ENCODE results near the gene COLEC12. TPM values are rescaled to one million over a fixed set of nuclear protein-coding genes. Genes with fewer than 3 reads are reported as not detected.

Gene COLEC12
- total and polyA plus RNA-seq, 10 of the 15 experiments (the other 5 are each of a cell fraction or from before 2014, with no cell fraction given) = 0.04 to 0.05 TPM; not detected in 8

DNA sequence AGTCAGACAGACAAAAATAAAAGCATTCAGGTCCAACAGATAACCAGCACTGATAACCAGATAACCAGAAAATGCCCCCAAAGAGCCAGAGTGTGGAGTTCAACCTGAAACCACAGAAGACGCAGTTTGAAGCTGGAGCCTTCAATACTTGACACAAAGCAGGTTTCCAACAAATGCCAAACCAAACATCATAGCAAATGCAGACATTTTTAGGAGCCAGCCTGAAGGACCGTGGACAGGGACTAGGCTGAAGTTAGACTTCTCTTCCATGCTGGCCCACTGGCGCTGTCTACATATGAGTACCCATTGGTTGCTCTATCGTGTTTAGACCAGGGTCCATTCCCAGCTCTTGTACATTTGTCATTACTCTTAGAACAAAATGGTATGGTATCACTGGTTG is 9.9 kb downstream of the COLEC12 start:
- Histone ChIP-seq H3K27ac (ENCODE audit: control insufficient read depth, insufficient read depth) (no peak overlapping the region), H3K36me3 (ENCODE audit: control insufficient read depth in 2 of 2, insufficient read depth in 2 of 2, low read length in 1 of 2) (no peaks in the 10 kb centered on the region), H3K4me1 (ENCODE audit: control insufficient read depth, insufficient read depth, low read length) (no peaks in the 10 kb centered on the region), H3K27me3 (replicated peaks in 1 of 2; ENCODE audit: control insufficient read depth in 2 of 2, insufficient read depth in 2 of 2, low read length in 1 of 2) (0 out of 4 replicates have a peak, but pooled peaks cover 0 to 2% of the 10 kb centered on the region in 2 experiments), H3K4me2 (ENCODE audit: control insufficient read depth, insufficient read depth) (no peak overlapping the region), H3K9me3 (replicated peaks; ENCODE audit: control insufficient read depth, insufficient read depth, low read length) (no peaks in the 10 kb centered on the region), H4K20me1 (ENCODE audit: control insufficient read depth, insufficient read depth) (no peaks in the 10 kb centered on the region), H3K9ac (ENCODE audit: control insufficient read depth, insufficient read depth, low read length) (no peak overlapping the region), H3K4me3 (no peak overlapping the region), H2AFZ (ENCODE audit: control insufficient read depth, low read depth, low read length) (no peak overlapping the region), H3K79me2 (ENCODE audit: control insufficient read depth, insufficient read depth, low read length) (no peaks in the 10 kb centered on the region)
- BruUV-seq (replicated peaks) = no TSS peak
- CTCF ChIA-PET = no interaction called here
- RAD21 ChIA-PET (ENCODE audit: unreplicated experiment) = no interaction called here
- TF ChIP-seq TAF1 (IDR thresholded peaks at IDR 0.05; ENCODE audit: borderline replicate concordance, low read depth, low read length) (no peak), JUND (IDR thresholded peaks at IDR 0.05; ENCODE audit: low read depth, low read length) (no peak), EZH2 (IDR thresholded peaks at IDR 0.05; ENCODE audit: borderline replicate concordance, control insufficient read depth, low read depth, low read length) (no peak), NFXL1 (IDR thresholded peaks at IDR 0.05; ENCODE audit: borderline replicate concordance) (no peak), RFX5 (IDR thresholded peaks at IDR 0.05; ENCODE audit: low read depth, low read length) (no peak), MEF2A (IDR thresholded peaks at IDR 0.05; ENCODE audit: insufficient read depth, low read depth, low read length) (no peak), SUPT20H (IDR thresholded peaks at IDR 0.05; ENCODE audit: borderline replicate concordance, control insufficient read depth, low read depth, low read length) (no peak)
- ATAC-seq (no peak), DNase-seq (ENCODE audit: low read depth, low spot score) (no peak), FAIRE-seq (no peak)
- SMC1A ChIA-PET (ENCODE audit: uncharacterized antibody, unreplicated experiment) = interaction anchor here (1.4 kb wide), 1 partner anchor 11 kb away, joined by 3 read pairs; no protein-coding TSS in a partner anchor
- POLR2A ChIA-PET = no interaction called here
- in situ Hi-C loops (cut with MboI) = no loop called here
- WGBS (ENCODE audit: insufficient coverage, insufficient replicate concordance, low lambda C conversion rate, missing lambda C conversion rate) = 32% methylated on average over 4 of the region's 4 CpGs
- intact Hi-C loops (cut with micrococcal nuclease; ENCODE audit: unreplicated experiment) = no loop called here

DNA sequence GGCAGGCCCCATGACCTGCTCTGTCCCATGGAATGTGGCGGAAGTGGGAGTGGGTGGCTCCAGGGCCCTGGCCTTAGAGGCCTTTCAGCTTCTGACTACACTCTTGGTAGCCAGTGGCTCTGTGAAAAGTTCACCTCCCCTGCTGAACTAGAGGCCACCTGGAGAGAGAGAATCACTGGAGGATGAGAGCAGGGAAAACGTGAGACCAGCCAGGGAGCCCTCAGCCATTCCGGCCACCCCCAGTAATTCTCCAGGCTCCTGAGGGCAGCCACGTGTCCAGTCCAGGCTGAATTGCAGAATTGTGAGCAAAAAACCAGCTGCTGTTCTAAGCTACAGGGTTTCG is 10.5 kb downstream of the COLEC12 start:
- no peak overlapping the region for H3K4me3 ChIP-seq
- H4K20me1 ChIP-seq (ENCODE audit: control insufficient read depth, insufficient read depth) = no peaks in the 10 kb centered on the region
- intact Hi-C loops (cut with micrococcal nuclease; ENCODE audit: unreplicated experiment) (no loop called here), in situ Hi-C loops (cut with MboI) (no loop called here)
- no peaks in the 10 kb centered on the region for H3K9me3 ChIP-seq (replicated peaks; ENCODE audit: control insufficient read depth, insufficient read depth, low read length)
- no peak overlapping the region for H3K27ac ChIP-seq (ENCODE audit: control insufficient read depth, insufficient read depth)
- POLR2A ChIA-PET = no interaction called here
- no peaks in the 10 kb centered on the region for H3K4me1 ChIP-seq (ENCODE audit: control insufficient read depth, insufficient read depth, low read length)
- BruUV-seq (replicated peaks) = no TSS peak
- RAD21 ChIA-PET (ENCODE audit: unreplicated experiment) = no interaction called here
- H3K79me2 ChIP-seq (ENCODE audit: control insufficient read depth, insufficient read depth, low read length) = no peaks in the 10 kb centered on the region
- no peak overlapping the region for H3K9ac ChIP-seq (ENCODE audit: control insufficient read depth, insufficient read depth, low read length)
- H3K4me2 ChIP-seq (ENCODE audit: control insufficient read depth, insufficient read depth) = no peak overlapping the region
- no peak for ATAC-seq
- FAIRE-seq = no peak
- no peak for DNase-seq (ENCODE audit: low read depth, low spot score)
- CTCF ChIA-PET = interaction anchor here (1.0 kb wide), 1 partner anchor 126 kb away, joined by 3 read pairs; no protein-coding TSS in a partner anchor
- SMC1A ChIA-PET (ENCODE audit: uncharacterized antibody, unreplicated experiment) = no interaction called here
- H3K27me3 ChIP-seq (replicated peaks in 1 of 2; ENCODE audit: control insufficient read depth in 2 of 2, insufficient read depth in 2 of 2, low read length in 1 of 2) = no peaks in the 10 kb centered on the region
- 18% methylated on average over 5 of the region's 5 CpGs for WGBS (ENCODE audit: insufficient coverage, insufficient replicate concordance, low lambda C conversion rate, missing lambda C conversion rate)
- no peaks in the 10 kb centered on the region for H3K36me3 ChIP-seq (ENCODE audit: control insufficient read depth in 2 of 2, insufficient read depth in 2 of 2, low read length in 1 of 2)
- H2AFZ ChIP-seq (ENCODE audit: control insufficient read depth, low read depth, low read length) = no peak overlapping the region
- TF ChIP-seq STAT3 (IDR thresholded peaks at IDR 0.05; ENCODE audit: low read depth, low read length) = no peak
- TF ChIP-seq, protein P1, sequence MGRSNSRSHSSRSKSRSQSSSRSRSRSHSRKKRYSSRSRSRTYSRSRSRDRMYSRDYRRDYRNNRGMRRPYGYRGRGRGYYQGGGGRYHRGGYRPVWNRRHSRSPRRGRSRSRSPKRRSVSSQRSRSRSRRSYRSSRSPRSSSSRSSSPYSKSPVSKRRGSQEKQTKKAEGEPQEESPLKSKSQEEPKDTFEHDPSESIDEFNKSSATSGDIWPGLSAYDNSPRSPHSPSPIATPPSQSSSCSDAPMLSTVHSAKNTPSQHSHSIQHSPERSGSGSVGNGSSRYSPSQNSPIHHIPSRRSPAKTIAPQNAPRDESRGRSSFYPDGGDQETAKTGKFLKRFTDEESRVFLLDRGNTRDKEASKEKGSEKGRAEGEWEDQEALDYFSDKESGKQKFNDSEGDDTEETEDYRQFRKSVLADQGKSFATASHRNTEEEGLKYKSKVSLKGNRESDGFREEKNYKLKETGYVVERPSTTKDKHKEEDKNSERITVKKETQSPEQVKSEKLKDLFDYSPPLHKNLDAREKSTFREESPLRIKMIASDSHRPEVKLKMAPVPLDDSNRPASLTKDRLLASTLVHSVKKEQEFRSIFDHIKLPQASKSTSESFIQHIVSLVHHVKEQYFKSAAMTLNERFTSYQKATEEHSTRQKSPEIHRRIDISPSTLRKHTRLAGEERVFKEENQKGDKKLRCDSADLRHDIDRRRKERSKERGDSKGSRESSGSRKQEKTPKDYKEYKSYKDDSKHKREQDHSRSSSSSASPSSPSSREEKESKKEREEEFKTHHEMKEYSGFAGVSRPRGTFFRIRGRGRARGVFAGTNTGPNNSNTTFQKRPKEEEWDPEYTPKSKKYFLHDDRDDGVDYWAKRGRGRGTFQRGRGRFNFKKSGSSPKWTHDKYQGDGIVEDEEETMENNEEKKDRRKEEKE (IDR thresholded peaks at IDR 0.05) = no peak
- no peak for TF ChIP-seq POU2F2 (IDR thresholded peaks at IDR 0.05; ENCODE audit: borderline replicate concordance, low read depth, low read length)
- TF ChIP-seq POLR2AphosphoS5 (IDR thresholded peaks at IDR 0.05; ENCODE audit: low read length) = no peak
- no peak for TF ChIP-seq CBFB (IDR thresholded peaks at IDR 0.05; ENCODE audit: low read depth)
- TF ChIP-seq SUZ12 (IDR thresholded peaks at IDR 0.05; ENCODE audit: unreplicated experiment) = no peak
- TF ChIP-seq IKZF2 (IDR thresholded peaks at IDR 0.05) = no peak
- no peak for TF ChIP-seq MEF2B (IDR thresholded peaks at IDR 0.05; ENCODE audit: partially characterized antibody, poor library complexity, severe bottlenecking)
- TF ChIP-seq NBN (IDR thresholded peaks at IDR 0.05) = no peak
- no peak for TF ChIP-seq JUND (IDR thresholded peaks at IDR 0.05; ENCODE audit: low read depth, low read length)
- TF ChIP-seq NR2F1 (conservative IDR thresholded peaks at IDR 0.05) = no peak

All from GM12878 (cell line).